Rectal smooth muscle tissue (tissue), 1 donor: ENCODE data around the gene CRIM1.

Experiments
- H3K27ac ChIP-seq: one replicate; pipeline ENCODE4 v1.7.0; 2013; ENCODE audit warnings: low read depth, low read length, inconsistent platforms
- H3K27me3 ChIP-seq: one replicate; pipeline ENCODE4 v1.7.0; 2013; ENCODE audit warnings: low read length; ENCODE audit not compliant: control insufficient read depth, insufficient read depth
- H3K36me3 ChIP-seq: one replicate; pipeline ENCODE4 v1.7.0; 2013; ENCODE audit warnings: low read length; ENCODE audit not compliant: control insufficient read depth, insufficient read depth
- H3K4me1 ChIP-seq: one replicate; pipeline ENCODE4 v1.7.0; 2013; ENCODE audit warnings: low read length; ENCODE audit not compliant: control insufficient read depth, insufficient read depth
- H3K4me3 ChIP-seq: one replicate; pipeline ENCODE4 v1.7.0; 2013; ENCODE audit warnings: low read length
- H3K9ac ChIP-seq: one replicate; pipeline ENCODE4 v1.7.0; 2013; ENCODE audit warnings: low read length

CRIM1 gene

GRCh38 chr2:36560726-36561125 is 205.1 kb downstream of the CRIM1 start:
- no peak overlapping the region for H3K27ac ChIP-seq
- H3K4me1 ChIP-seq = no peaks in the 10 kb centered on the region

GRCh38 chr2:36561237-36561944 is 205.8 kb downstream of the CRIM1 start:
- Histone ChIP-seq H3K27ac (no peak overlapping the region), H3K9ac (no peak overlapping the region), H3K4me3 (no peak overlapping the region), H3K27me3 (no peaks in the 10 kb centered on the region), H3K4me1 (no peaks in the 10 kb centered on the region), H3K36me3 (peaks cover 4% of the 10 kb centered on the region)

More at GRCh38 chr2:36560726-36561125, 205.1 kb downstream of the CRIM1 start:
- no peak overlapping the region for H3K4me3 ChIP-seq
- no peak overlapping the region for H3K9ac ChIP-seq
- H3K27me3 ChIP-seq = no peaks in the 10 kb centered on the region
- H3K36me3 ChIP-seq = peaks cover 4% of the 10 kb centered on the region

GRCh38 chr2:36562240-36562639 is 206.7 kb downstream of the CRIM1 start:
- no peaks in the 10 kb centered on the region for H3K27me3 ChIP-seq
- H3K27ac ChIP-seq = no peak overlapping the region
- no peak overlapping the region for H3K9ac ChIP-seq
- H3K4me1 ChIP-seq = no peaks in the 10 kb centered on the region
- H3K4me3 ChIP-seq = no peak overlapping the region
- peaks cover 4% of the 10 kb centered on the region for H3K36me3 ChIP-seq

GRCh38 chr2:36562973-36563532 is 207.5 kb downstream of the CRIM1 start:
- Histone ChIP-seq H3K9ac (no peak overlapping the region), H3K27ac (no peak overlapping the region), H3K27me3 (no peaks in the 10 kb centered on the region), H3K4me1 (no peaks in the 10 kb centered on the region), H3K4me3 (no peak overlapping the region), H3K36me3 (peaks cover 4% of the 10 kb centered on the region)

- H3K36me3 ChIP-seq = peaks cover 4% of the 10 kb centered on the region
- H3K9ac ChIP-seq = no peak overlapping the region
- no peak overlapping the region for H3K27ac ChIP-seq
- H3K27me3 ChIP-seq = no peaks in the 10 kb centered on the region
- H3K4me3 ChIP-seq = no peak overlapping the region
- H3K4me1 ChIP-seq = no peaks in the 10 kb centered on the region
Measured at GRCh38 chr2:36564377-36564930, 208.9 kb downstream of the CRIM1 start.

- Histone ChIP-seq H3K36me3 (peaks cover 6% of the 10 kb centered on the region), H3K27ac (no peak overlapping the region)
Measured at GRCh38 chr2:36565712-36566111, 210.1 kb downstream of the CRIM1 start.

GRCh38 chr2:36566887-36567286 is 211.3 kb downstream of the CRIM1 start:
- no peaks in the 10 kb centered on the region for H3K27me3 ChIP-seq
- no peaks in the 10 kb centered on the region for H3K4me1 ChIP-seq
- H3K9ac ChIP-seq = no peak overlapping the region
- no peak overlapping the region for H3K27ac ChIP-seq
- no peak overlapping the region for H3K4me3 ChIP-seq
- H3K36me3 ChIP-seq = peaks cover 6% of the 10 kb centered on the region

More at GRCh38 chr2:36565712-36566111, 210.1 kb downstream of the CRIM1 start:
- H3K9ac ChIP-seq = no peak overlapping the region
- H3K27me3 ChIP-seq = no peaks in the 10 kb centered on the region
- H3K4me3 ChIP-seq = no peak overlapping the region
- no peaks in the 10 kb centered on the region for H3K4me1 ChIP-seq

GRCh38 chr2:36567711-36568408 is 212.3 kb downstream of the CRIM1 start:
- Histone ChIP-seq H3K4me3 (no peak overlapping the region), H3K4me1 (peaks cover 3% of the 10 kb centered on the region), H3K9ac (no peak overlapping the region), H3K36me3 (peaks cover 6% of the 10 kb centered on the region), H3K27ac (no peak overlapping the region), H3K27me3 (no peaks in the 10 kb centered on the region)

- Histone ChIP-seq H3K9ac (no peak overlapping the region), H3K27me3 (no peaks in the 10 kb centered on the region), H3K27ac (no peak overlapping the region), H3K4me1 (peaks cover 3% of the 10 kb centered on the region), H3K36me3 (peaks cover 6% of the 10 kb centered on the region), H3K4me3 (no peak overlapping the region)
Measured at GRCh38 chr2:36568516-36569246, 213.1 kb downstream of the CRIM1 start.

- H3K36me3 ChIP-seq = peaks cover 6% of the 10 kb centered on the region
- no peak overlapping the region for H3K9ac ChIP-seq
- no peak overlapping the region for H3K27ac ChIP-seq
- no peak overlapping the region for H3K4me3 ChIP-seq
- H3K27me3 ChIP-seq = no peaks in the 10 kb centered on the region
- H3K4me1 ChIP-seq = peaks cover 3% of the 10 kb centered on the region
Measured at GRCh38 chr2:36569267-36569856, 213.8 kb downstream of the CRIM1 start.

- peaks cover 5% of the 10 kb centered on the region for H3K36me3 ChIP-seq
- no peak overlapping the region for H3K27ac ChIP-seq
- H3K4me1 ChIP-seq = peaks cover 3% of the 10 kb centered on the region
- H3K4me3 ChIP-seq = no peak overlapping the region
- no peak overlapping the region for H3K9ac ChIP-seq
- H3K27me3 ChIP-seq = no peaks in the 10 kb centered on the region
Measured at GRCh38 chr2:36570416-36570815, 214.8 kb downstream of the CRIM1 start.
